GM21529 (cell line): Measurements from ENCODE around the gene WDR41.
"Not testable (repeated sequence)": the region's sequence is repeated elsewhere in the genome, so short reads cannot be mapped to it uniquely, and the experiment has no call there.

Source experiments
- ATAC-seq: cut with Tn5 transposase; IDR thresholded peaks from one replicate; pipeline ENCODE4 v1.9.1; 2021; ENCODE audit not compliant: unreplicated experiment

Gene WDR41

GRCh38 chr5:77491783-77492652 lies at the start of gene WDR41:
WDR41 (minus strand) TSS chr5:77492316; CDS start chr5:77492220, 96 bp downstream.
- ATAC-seq = peak; percentile 87

GRCh38 chr5:77531297-77531696 lies 39.2 kb upstream of the WDR41 start:
- no peak for ATAC-seq

GRCh38 chr5:77518304-77518703 lies 26.2 kb upstream of the WDR41 start:
- no peak for ATAC-seq

GRCh38 chr5:77514457-77514856 lies 22.3 kb upstream of the WDR41 start:
- no peak for ATAC-seq

GRCh38 chr5:77513321-77513720 lies 21.2 kb upstream of the WDR41 start:
- ATAC-seq = no peak

GRCh38 chr5:77501132-77501531 lies 9.0 kb upstream of the WDR41 start:
- ATAC-seq = not testable (repeated sequence)

- ATAC-seq = no peak
These were observed 7.9 kb upstream of the WDR41 start for GRCh38 chr5:77499973-77500372.

- ATAC-seq = no peak
These were observed 7.3 kb upstream of the WDR41 start for GRCh38 chr5:77499441-77499840.

GRCh38 chr5:77498952-77499351 lies 6.8 kb upstream of the WDR41 start:
- no peak for ATAC-seq

- ATAC-seq = no peak
These were observed 2.8 kb upstream of the WDR41 start for GRCh38 chr5:77494935-77495334.

GRCh38 chr5:77492653-77493000 lies 511 bp upstream of the WDR41 start:
- no peak for ATAC-seq

GRCh38 chr5:77490741-77491344 lies 1.3 kb downstream of the WDR41 start:
- ATAC-seq = not testable (repeated sequence)

- no peak for ATAC-seq
These were observed 5.7 kb downstream of the WDR41 start for GRCh38 chr5:77486344-77486962.

GRCh38 chr5:77483682-77484081 lies 8.4 kb downstream of the WDR41 start:
- ATAC-seq = no peak

- not testable (repeated sequence) for ATAC-seq
These were observed 17.1 kb downstream of the WDR41 start for GRCh38 chr5:77475041-77475440.

- ATAC-seq = not testable (repeated sequence)
These were observed 23.2 kb downstream of the WDR41 start for GRCh38 chr5:77468875-77469274.

- no peak for ATAC-seq
These were observed 28.2 kb downstream of the WDR41 start for GRCh38 chr5:77463905-77464304.

GRCh38 chr5:77461287-77461686 lies 30.8 kb downstream of the WDR41 start:
- ATAC-seq = no peak

GRCh38 chr5:77454123-77454522 lies 38.0 kb downstream of the WDR41 start:
- ATAC-seq = no peak

GRCh38 chr5:77452351-77452750 lies 39.8 kb downstream of the WDR41 start:
- ATAC-seq = no peak

- no peak for ATAC-seq
These were observed 42.1 kb downstream of the WDR41 start for GRCh38 chr5:77449981-77450380.

GRCh38 chr5:77449277-77449676 lies 42.8 kb downstream of the WDR41 start:
- ATAC-seq = no peak
